Endothelial cell of umbilical vein (primary cell): ENCODE data around the gene PPHLN1. TPM values are rescaled to one million over a fixed set of nuclear protein-coding genes. Genes with fewer than 3 reads are reported as not detected.

Experiments
- BruUV-seq: library from RNA; stranded (reverse); fragments of 400-500 nt; replicated peaks from 2 replicates; lab custom pipeline; 2021; lab: Mats Ljungman, UMichigan
- CTCF ChIA-PET: fragments of 300-600, 350-600 bp; sonication (Branson Sonifier 250); formaldehyde crosslinking; loops from one replicate; lab custom pipeline; 2021; ENCODE audit warnings: antibody characterized with exemption, inconsistent platforms; lab: Charles Lee
- POLR2A ChIA-PET: fragments of 300-600, 350-600 bp; sonication (Branson Sonifier 250); formaldehyde crosslinking; loops from one replicate; lab custom pipeline; 2021; ENCODE audit warnings: antibody characterized with exemption, inconsistent platforms; lab: Charles Lee
- DNase-seq: peaks from one replicate; pipeline ENCODE4 v3.0.0-alpha.2; 2011; ENCODE audit warnings: low read depth, low spot score
- FAIRE-seq: peaks from 2 replicates; lab custom pipeline; 2011; peaks lifted over from hg19 to GRCh38; lab: Jason Lieb, UNC
- H2AFZ ChIP-seq: 2 replicates; pipeline ENCODE4 v1.6.0; 2012; ENCODE audit warnings: low read depth, low read length, control low read depth, inconsistent platforms
- H3K27ac ChIP-seq: 2 replicates; pipeline ENCODE4 v1.5.1; 2011; ENCODE audit warnings: low read depth, mild to moderate bottlenecking, control low read depth, low read length, moderate library complexity; ENCODE audit not compliant: insufficient read depth
- H3K27me3 ChIP-seq, 2 experiments: 2 replicates each; pipeline versions ENCODE4 v1.6.0 to v1.6.1; 2011; ENCODE audit warnings: low read length in 2 of 2, mixed read lengths in 1 of 2; ENCODE audit not compliant: control insufficient read depth in 2 of 2, insufficient read depth in 2 of 2
- H3K36me3 ChIP-seq, 2 experiments: 2 replicates in 1 of 2; 3 replicates in 1 of 2; pipeline ENCODE4 v1.5.1; 2011; ENCODE audit warnings: low read length in 2 of 2, mild to moderate bottlenecking in 1 of 2, moderate library complexity in 1 of 2; ENCODE audit not compliant: control insufficient read depth in 2 of 2, insufficient read depth in 2 of 2; ENCODE audit errors: extremely low read depth in 1 of 2
- H3K4me1 ChIP-seq: 3 replicates; pipeline ENCODE4 v1.5.1; 2011; ENCODE audit warnings: mild to moderate bottlenecking, low read length; ENCODE audit not compliant: control insufficient read depth, insufficient read depth; ENCODE audit errors: extremely low read depth
- H3K4me2 ChIP-seq: 2 replicates; pipeline ENCODE4 v1.6.1; 2011; ENCODE audit warnings: low read length, control low read depth, mixed read lengths; ENCODE audit not compliant: insufficient read depth
- H3K4me3 ChIP-seq, 3 experiments: fragments of 200-600 bp in 1 of 3; sonication (generic), shearing (Covaris generic) in 1 of 3; replicated peaks in 1 of 3; 2 replicates each; pipeline ENCODE4 v1.5.1; 2011 to 2016; ENCODE audit warnings: control low read depth in 3 of 3, low read length in 3 of 3, mild to moderate bottlenecking in 2 of 3, inconsistent platforms in 1 of 3, low read depth in 1 of 3, moderate library complexity in 1 of 3; ENCODE audit not compliant: insufficient read depth in 1 of 3
- H3K79me2 ChIP-seq: 2 replicates; pipeline ENCODE4 v1.6.0; 2012; ENCODE audit warnings: low read length, inconsistent platforms; ENCODE audit not compliant: control insufficient read depth, insufficient read depth
- H3K9ac ChIP-seq: replicated peaks from 2 replicates; pipeline ENCODE3; 2011; ENCODE audit warnings: low read length, control low read depth; ENCODE audit not compliant: insufficient read depth; ENCODE audit errors: extremely low read depth
- H3K9me1 ChIP-seq: replicated peaks from 3 replicates; pipeline ENCODE4 v1.6.0; 2011; ENCODE audit warnings: mild to moderate bottlenecking, low read length; ENCODE audit not compliant: control insufficient read depth, insufficient read depth; ENCODE audit errors: extremely low read depth
- H3K9me3 ChIP-seq: replicated peaks from 2 replicates; pipeline ENCODE4 v1.5.1; 2012; ENCODE audit warnings: low read length, inconsistent platforms; ENCODE audit not compliant: control insufficient read depth, insufficient read depth
- H4K20me1 ChIP-seq: replicated peaks from 2 replicates; pipeline ENCODE3; 2011; ENCODE audit warnings: mild to moderate bottlenecking, low read length; ENCODE audit not compliant: control insufficient read depth, insufficient read depth; ENCODE audit errors: extremely low read depth
- EZH2 ChIP-seq: IDR thresholded peaks from 2 replicates; pipeline ENCODE4 v1.6.1; 2012; ENCODE audit warnings: borderline replicate concordance, low read depth, mild to moderate bottlenecking, moderate library complexity, low read length, inconsistent platforms; ENCODE audit not compliant: severe bottlenecking
- FOS ChIP-seq: IDR thresholded peaks from 2 replicates; pipeline ENCODE4 v1.6.1; 2011; ENCODE audit warnings: mild to moderate bottlenecking, low read length, moderate library complexity, borderline replicate concordance; ENCODE audit not compliant: insufficient read depth
- GATA2 ChIP-seq: IDR thresholded peaks from 2 replicates; pipeline ENCODE4 v1.7.0; 2011; ENCODE audit warnings: low read depth, mild to moderate bottlenecking, moderate library complexity, mixed read lengths, low read length; ENCODE audit not compliant: insufficient read length, insufficient read depth
- JUN ChIP-seq: IDR thresholded peaks from 2 replicates; pipeline ENCODE4 v1.6.1; 2011; ENCODE audit warnings: borderline replicate concordance, low read depth; ENCODE audit not compliant: insufficient read length, insufficient read depth
- MYC ChIP-seq: IDR thresholded peaks from one replicate; pipeline ENCODE4 v1.6.1; 2011; ENCODE audit warnings: mild to moderate bottlenecking, low read depth, low read length
- POLR2A ChIP-seq: IDR thresholded peaks from 2 replicates; pipeline ENCODE4 v1.6.1; 2012; ENCODE audit warnings: low read depth, mild to moderate bottlenecking, control low read depth, low read length
- POLR2AphosphoS5 ChIP-seq: IDR thresholded peaks from 2 replicates; pipeline ENCODE4 v1.6.1; 2012; ENCODE audit warnings: low read depth, mild to moderate bottlenecking, control low read depth, low read length, moderate library complexity; ENCODE audit not compliant: insufficient read depth
- dilution Hi-C: fragments of 300-500 bp; cut with MboI; formaldehyde crosslinking; loops from one replicate; pipeline ENCODE4 v1.15.0; 2019; ENCODE audit warnings: low sequenced_read_pairs; ENCODE audit not compliant: extremely low pct_ligation_motif_present
- intact Hi-C: fragments of 100-400 bp; cut with micrococcal nuclease; formaldehyde crosslinking; loops from one replicate; pipeline ENCODE4 v1.10.0; 2022
- polyA plus RNA-seq, 4 experiments: library from polyadenylated mRNA; depleted of rRNA in 3 of 4; stranded (reverse) in 3 of 4; unstranded in 1 of 4; fragments of >200 nt; gene quantifications; 2 replicates each; pipeline versions ENCODE4 v1.2.1 to v1.2.3, GENCODE V29; 2011 to 2012; ENCODE audit warnings: missing spikeins in 1 of 4
- total RNA-seq: library from RNA; stranded (reverse); gene quantifications from 2 replicates; pipeline ENCODE4 v1.2.3, GENCODE V29; 2021
- TF ChIP-seq, protein P1 (sequence below): IDR thresholded peaks from 2 replicates; pipeline ENCODE4 v1.6.1; 2011; ENCODE audit not compliant: insufficient read depth, insufficient read length
- TF ChIP-seq, protein P2 (sequence below), 2 donors: IDR thresholded peaks; 1 replicate in 1 of 2; 2 replicates in 1 of 2; pipeline ENCODE4 v1.5.1; 2011; ENCODE audit warnings: low read length in 2 of 2, mild to moderate bottlenecking in 2 of 2, moderate library complexity in 2 of 2, control low read depth in 1 of 2, inconsistent platforms in 1 of 2, low read depth in 1 of 2; ENCODE audit not compliant: insufficient read depth in 1 of 2; ENCODE audit errors: extremely low read depth in 1 of 2

The PPHLN1 gene
- total and polyA plus RNA-seq, 2 donors (not counting 3 experiments of a cell fraction or from before 2014, with no cell fraction given): 23.4 to 62.2 TPM

DNA sequence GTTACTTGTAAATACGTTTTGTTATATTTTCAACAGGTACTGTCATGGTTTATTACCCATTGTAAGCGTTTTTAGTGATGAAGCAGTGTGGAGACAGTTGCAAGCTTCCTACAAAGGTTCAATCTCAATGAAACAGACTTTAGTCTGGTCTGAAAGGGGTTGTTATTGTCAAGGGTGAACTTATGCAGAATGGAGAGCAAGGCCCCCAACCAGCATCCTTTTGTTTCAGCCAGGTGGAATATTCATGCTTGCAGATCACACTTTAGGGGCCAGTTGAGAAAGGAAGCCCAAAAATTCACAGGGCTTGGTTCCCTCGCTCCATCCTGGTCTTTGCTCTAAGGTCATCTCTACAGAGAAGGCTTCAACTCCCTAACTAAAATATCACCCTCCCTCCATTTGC, 159.9 kb downstream of the PPHLN1 start:
- BruUV-seq: no TSS peak
- Histone ChIP-seq H4K20me1 (no peaks in the 10 kb centered on the region), H2AFZ (no peak overlapping the region), H3K4me3 (no peak overlapping the region), H3K27me3 (no peaks in the 10 kb centered on the region), H3K9ac (no peak overlapping the region), H3K36me3 (no peaks in the 10 kb centered on the region), H3K79me2 (peaks cover 52% of the 10 kb centered on the region), H3K9me3 (no peaks in the 10 kb centered on the region), H3K27ac (no peak overlapping the region), H3K4me2 (peak overlapping the region; percentile 74), H3K9me1 (no peaks in the 10 kb centered on the region), H3K4me1 (peaks cover 37% of the 10 kb centered on the region)
- CTCF ChIA-PET: interaction anchor here (1.1 to 4.8 kb wide), 4 partner anchors 79 to 851 kb away, joined by 3 to 101 read pairs (median 58); no protein-coding TSS in a partner anchor
- FAIRE-seq (no peak), DNase-seq (no peak)
- POLR2A ChIA-PET: interaction anchor here (2.2 kb wide), 1 partner anchor 796 kb away, joined by 6 read pairs; no protein-coding TSS in a partner anchor
- intact Hi-C loops: loop anchor here (10.0 kb wide), 1 partner anchor 599 kb away; no protein-coding TSS in a partner anchor
- dilution Hi-C loops: no loop called here
- TF ChIP-seq, protein P1, sequence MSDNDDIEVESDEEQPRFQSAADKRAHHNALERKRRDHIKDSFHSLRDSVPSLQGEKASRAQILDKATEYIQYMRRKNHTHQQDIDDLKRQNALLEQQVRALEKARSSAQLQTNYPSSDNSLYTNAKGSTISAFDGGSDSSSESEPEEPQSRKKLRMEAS: no peak
- no peak for TF ChIP-seq FOS
- TF ChIP-seq EZH2: no peak
- no peak for TF ChIP-seq MYC
- no peak for TF ChIP-seq POLR2AphosphoS5
- TF ChIP-seq, protein P2, sequence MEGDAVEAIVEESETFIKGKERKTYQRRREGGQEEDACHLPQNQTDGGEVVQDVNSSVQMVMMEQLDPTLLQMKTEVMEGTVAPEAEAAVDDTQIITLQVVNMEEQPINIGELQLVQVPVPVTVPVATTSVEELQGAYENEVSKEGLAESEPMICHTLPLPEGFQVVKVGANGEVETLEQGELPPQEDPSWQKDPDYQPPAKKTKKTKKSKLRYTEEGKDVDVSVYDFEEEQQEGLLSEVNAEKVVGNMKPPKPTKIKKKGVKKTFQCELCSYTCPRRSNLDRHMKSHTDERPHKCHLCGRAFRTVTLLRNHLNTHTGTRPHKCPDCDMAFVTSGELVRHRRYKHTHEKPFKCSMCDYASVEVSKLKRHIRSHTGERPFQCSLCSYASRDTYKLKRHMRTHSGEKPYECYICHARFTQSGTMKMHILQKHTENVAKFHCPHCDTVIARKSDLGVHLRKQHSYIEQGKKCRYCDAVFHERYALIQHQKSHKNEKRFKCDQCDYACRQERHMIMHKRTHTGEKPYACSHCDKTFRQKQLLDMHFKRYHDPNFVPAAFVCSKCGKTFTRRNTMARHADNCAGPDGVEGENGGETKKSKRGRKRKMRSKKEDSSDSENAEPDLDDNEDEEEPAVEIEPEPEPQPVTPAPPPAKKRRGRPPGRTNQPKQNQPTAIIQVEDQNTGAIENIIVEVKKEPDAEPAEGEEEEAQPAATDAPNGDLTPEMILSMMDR (IDR thresholded peaks at IDR 0.05; ENCODE audit: extremely low read depth in 1 of 2, insufficient read depth in 1 of 2, low read depth in 1 of 2, low read length in 2 of 2): no peak
- no peak for TF ChIP-seq JUN
- no peak for TF ChIP-seq GATA2
- no peak for TF ChIP-seq POLR2A
